Amygdala (tissue), 56 donors: Measurements from ENCODE around the gene COL13A1.

ENCODE experiments used
- DNase-seq, 56 donors: peaks; one replicate each; lab custom pipeline; 2025; lab: John Stamatoyannopoulos, UW

The COL13A1 gene

DNA sequence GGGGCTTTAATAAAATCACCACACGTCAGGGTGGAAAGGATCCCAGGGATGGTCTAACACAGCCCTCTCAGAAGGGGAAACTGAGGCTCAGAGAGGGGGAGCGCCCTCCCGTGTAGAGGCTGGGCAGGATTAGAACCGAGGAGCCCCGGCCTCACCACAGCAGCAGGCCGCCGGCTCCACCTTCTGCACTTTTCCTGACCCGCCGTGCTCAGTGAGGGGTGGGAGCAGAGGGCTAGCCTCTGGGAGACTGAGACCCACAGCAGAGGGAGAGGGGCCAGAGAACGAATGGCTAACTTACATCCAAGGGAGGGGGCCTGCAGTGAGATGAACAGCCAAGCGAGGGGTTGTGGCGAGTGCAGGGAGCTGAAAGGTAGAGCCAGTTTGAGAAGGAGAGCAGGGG is 79.5 kb downstream of the COL13A1 start:
- no peak for DNase-seq

DNA sequence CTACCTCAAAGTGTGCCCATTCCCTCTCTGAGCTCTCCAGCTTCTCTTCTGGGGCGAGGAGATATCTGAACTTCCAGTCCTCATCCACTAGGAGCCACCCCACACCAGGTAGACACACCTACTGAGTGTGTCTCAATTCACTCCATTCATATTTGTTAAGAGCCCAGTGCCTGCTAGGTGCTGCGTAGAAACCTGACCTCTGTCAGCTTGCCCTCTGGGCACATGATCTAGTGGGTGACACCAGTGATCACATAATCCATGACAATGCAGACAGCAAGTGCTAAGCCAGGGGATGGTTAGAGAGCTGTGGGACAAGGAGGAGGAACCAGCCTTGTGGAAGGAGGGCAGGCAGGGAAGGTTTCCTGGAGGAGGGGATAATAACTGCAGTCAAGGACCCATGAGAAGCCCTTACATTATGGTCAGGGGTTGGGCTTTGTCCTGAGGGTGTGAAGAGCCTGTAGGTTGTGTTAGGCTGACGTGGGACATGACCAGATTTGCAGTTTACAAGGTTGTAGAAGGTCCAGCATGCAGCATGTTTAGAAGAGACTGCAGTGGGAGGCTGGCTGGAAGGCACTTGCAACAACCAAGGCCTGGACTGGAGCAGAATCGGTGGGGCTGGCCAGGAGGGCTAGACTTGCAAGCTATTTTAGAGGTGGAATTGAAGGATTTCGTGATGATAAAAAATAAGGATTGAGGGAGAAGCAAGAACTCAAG is 81.8 kb downstream of the COL13A1 start:
- no peak for DNase-seq

DNA sequence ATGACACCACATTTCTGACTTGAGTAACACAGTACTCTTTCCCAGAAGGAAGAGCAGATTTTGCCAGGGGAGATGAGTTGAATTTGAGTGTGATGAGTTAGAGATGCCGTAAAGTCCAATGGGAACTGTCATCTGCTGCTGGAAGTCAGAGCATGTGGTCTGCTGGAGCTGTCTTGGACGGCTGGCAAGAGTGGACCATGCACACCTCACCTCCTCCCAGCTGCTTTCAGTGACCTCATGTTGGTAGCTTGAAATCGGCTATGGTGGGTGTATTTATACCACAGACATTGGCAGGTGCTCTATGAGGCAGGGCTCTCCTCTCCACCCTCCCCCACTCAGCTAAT is 82.3 kb downstream of the COL13A1 start:
- no peak for DNase-seq

DNA sequence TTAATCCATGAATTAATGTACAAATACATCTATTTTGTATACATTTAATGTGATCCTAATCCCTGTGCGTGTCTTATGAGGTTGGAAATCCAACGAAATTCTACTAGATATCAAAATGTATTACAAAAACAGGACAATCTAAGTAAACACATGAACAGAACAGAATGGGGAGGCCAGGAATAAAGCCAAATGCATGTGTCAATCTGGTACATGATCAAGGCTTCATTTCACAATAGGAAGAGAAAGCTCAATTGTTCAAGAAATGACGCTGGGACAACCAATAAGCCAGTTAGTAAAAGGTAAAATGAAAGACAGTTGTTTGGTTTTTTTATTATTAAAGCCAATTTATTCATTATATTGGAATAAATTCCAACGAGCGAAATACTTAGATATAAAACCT is 83.0 kb downstream of the COL13A1 start:
- DNase-seq, result peak in 1 of 56 donors; percentile 10

DNA sequence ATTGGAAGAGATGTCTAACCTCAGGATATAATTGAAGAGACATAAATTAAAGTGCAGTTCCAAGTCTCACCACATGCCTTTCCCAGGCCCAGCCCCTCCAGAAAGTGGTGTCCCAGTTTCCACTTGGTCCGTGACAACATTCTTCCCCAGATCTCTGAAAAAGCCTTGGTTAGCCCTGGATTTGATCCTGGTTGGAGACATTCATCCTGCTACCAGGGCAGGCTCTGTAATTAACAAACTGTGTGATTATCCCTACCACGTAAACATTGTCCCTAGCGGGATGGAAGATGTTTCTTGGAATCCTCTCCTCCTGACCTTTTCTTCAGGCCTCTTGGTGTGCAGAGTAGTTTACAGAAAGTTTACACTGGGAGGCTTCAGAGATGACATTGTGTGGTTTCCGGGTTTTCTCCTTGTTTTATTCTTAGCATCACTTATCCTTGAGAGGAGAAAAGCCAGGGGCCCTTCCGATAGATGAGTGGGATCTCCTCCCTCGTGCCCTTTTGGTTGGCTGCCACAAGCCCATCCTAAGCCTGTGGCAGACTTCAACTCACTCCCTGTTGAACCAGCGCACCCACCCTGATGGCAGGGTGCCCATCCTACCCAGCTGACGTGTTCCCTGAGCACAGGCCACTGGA is 83.8 kb downstream of the COL13A1 start:
- no peak for DNase-seq

DNA sequence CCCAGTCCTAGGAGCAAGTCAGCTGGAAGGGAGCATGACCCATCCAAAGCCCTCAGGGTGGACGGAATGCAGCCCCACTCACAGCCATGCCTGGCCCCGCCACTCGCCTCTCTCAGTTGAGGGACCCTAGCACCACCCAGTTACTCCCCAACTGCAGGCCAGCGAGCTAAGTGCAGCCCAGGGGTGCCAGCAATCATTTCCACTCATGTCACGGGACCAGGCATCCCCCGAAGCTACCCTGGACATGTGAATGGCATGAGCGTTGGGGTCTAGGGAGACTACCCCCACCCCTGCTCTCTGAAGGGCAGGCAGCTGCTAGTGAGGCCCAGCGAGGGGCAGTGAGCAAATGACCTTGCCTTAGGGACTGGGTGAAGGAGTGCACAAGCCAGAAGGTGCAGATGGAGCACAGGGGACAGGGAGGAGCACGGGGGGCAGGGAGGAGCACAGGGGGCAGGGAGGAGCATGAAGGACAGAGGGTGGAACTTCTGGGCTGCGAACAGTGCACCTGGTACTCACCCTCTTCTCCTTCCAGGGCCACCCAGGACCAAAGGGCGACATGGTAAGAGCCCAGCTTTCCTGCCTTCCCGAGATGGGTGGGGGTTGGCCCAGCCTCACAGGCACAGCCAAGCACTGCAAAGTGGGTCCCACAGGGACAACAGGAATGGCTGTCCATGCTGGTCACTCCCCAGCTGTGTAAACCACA is 87.3 kb downstream of the COL13A1 start:
- no peak for DNase-seq

- DNase-seq, result peak in 1 of 56 donors; percentile 24
These were observed 88.5 kb downstream of the COL13A1 start for GRCh38 chr10:69890065-69890847.

- no peak for DNase-seq
These were observed 89.4 kb downstream of the COL13A1 start for GRCh38 chr10:69891057-69891617.

DNA sequence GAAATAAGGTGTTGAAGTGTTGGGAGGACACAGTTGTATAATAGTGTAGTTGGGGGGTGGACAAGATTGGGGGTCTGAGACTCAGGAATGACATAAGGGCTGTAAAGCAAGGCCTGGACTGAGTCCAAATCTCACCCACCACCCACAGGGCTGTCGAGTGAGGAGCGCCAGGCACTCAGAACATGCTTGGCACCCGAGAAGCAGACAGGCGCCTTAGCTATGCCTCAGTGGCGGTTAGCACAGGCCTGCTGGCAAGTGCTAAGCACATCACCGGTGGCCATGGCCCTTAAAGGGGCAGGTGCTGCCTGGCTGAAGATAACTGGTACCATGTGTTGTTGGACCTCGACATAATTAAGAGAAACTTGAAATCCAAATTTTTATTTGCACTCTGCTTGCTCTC is 90.7 kb downstream of the COL13A1 start:
- DNase-seq, result no peak

GRCh38 chr10:69892816-69893215 is 91.1 kb downstream of the COL13A1 start:
- DNase-seq, result no peak

- no peak for DNase-seq
These were observed 91.7 kb downstream of the COL13A1 start for GRCh38 chr10:69893271-69893900.

DNA sequence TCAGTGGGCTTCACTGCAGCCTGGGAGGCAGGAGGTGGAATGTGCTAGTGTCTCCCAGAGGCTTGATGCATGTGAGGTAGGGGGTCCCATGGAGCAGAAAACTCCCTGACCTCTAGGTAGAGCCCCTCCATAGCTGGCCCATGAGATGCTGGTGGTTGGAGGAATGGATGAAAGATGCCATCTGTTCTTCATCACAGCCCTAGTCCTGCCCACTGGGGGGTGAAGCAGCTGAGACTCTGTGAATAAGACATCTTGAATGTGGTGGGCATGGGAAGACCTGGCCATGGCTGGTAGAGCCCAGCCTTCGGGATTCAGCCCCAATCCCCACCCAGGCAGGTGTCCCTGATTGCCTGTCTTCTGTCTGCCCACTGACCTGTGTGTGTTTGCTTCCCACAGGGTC is 92.5 kb downstream of the COL13A1 start:
- DNase-seq, result no peak

DNA sequence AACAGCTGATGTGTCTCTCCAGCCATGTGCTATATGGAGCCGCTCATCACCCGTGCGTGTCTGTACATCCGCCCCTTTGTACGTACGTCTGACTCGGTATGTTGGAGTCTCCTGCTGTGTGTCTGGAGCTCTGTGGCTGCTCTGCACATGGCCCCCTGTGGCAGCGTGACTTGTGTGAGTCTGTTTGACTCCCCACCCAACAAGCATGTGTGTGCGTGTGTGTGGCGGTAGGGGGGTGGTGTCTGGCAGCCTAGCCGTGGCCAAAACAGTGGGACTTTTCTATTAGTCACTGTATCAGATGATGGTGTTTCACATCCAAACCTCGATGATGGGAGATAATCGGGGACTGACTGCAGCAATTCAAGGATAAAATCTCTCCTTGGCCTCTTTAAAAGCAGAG is 94.1 kb downstream of the COL13A1 start:
- peak in 1 of 56 donors; percentile 6 for DNase-seq

GRCh38 chr10:69896606-69897231 is 95.0 kb downstream of the COL13A1 start:
- DNase-seq, result no peak

DNA sequence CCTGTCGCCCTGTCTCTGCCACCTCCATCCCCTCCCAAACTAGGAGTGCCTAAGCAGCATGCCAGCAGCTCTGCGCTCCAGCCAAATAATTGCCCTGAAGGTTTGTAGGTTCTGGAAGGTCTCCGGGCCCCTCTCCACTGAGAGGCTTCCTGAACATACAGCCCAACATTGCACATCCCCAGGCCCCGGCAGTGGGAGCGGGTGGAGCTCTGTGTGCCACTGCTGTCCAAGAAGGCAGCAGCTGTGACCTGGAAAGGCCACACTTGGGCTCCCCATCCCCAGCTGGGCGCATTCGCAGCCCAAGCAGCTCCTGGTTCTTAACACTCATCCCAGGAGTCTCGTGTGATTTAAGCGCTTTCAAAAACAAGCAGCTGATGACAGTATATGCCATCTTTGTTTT is 95.7 kb downstream of the COL13A1 start:
- DNase-seq, result no peak

DNA sequence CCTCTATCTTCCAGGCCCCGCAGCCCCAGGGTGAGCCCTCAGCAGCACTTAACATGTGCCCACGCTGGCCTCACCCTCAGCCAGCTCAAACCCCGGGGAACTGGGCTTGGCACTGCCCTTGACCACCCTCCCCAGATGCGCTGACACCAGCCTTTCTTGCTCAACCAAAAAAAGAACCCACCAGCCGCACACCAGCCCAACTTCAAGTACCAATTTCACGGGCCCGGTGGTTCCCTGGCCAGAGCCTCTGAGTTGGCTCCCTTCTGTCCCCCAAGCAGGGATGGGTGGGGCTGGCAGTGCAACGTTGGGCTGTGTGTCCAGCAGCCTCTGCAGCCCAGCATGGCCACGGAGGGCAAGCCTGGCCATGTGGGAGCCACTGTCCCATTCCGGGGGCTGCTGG is 96.3 kb downstream of the COL13A1 start:
- DNase-seq, result no peak

DNA sequence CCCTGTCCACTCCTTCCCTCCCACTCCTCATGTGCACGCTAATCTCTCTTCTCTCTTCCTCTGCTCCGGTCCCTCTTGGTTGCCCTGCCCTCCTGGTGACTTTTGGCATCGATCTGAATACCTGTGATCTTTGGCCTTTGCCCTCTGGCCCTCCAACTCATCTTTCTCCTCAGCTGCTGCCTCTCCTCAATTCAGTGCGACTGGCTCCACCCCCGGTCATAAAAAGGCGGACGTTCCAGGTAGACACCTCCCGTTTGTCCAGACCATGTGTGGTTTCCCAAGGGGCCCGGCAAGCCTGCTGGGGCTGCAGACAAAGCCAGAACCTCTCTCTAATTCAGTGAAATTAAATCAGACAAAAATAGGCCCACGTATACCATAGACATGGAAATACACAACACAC is 96.8 kb downstream of the COL13A1 start:
- no peak for DNase-seq

DNA sequence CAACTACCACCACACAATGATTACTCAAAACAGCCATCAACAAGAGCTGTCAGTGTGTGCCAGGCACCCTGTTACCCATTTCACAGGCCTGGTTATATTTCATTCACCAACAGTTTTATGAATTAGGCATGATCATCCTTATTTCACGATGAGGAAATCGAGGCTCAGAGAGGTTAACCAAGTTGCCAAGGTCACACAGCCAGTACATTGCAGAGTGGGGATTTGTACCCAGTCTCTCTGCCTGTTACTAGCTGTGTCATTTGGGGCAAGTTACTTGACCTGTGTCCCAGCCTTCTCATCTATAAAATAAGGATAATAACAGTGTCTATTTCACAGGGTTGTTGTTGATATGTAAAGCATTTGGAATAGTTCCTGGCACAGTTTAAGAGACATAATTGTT is 97.2 kb downstream of the COL13A1 start:
- no peak for DNase-seq

DNA sequence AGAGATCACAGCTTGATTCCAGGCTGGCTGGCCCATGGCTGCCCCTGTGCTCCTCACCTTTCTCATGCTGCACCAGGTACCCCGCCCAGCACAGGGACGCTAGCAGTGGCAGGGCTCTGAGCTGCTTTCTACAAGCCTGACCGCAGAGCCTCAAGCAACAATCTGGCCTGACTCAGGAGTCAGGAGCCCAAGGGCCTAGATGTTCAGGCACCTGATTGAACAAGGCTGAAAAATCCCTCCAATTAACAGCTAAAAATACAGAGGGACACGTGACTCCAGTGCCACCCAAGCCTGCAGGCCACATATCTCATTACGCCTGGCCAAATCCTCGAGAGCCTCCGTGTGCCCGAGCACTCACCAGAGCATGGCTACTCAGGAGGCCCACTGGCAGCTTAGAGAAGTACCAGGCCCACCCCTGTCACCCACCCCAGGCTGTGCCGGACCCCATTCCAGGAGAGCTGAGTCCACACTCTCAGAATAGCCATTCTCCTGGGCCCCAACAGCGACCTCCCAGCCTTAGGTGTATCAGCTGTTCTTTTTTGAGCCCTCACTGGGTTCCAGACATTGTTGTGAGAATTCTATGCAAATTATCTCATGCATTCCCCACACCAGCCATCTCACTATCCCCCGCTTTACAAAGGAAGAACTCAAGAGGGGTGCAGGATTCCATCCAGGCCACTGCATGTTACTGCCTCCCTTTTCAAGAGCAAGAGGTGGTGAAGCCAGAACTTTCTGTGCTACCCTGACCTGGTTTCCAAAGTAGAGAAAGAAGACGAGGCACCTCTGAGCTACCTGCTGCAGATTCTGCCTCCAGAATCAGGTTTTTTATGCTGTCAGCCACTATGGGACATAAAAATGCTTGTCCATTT is 98.3 kb downstream of the COL13A1 start:
- no peak for DNase-seq
